K562 (cell line): ENCODE results near the gene SLC35B1. TPM values are rescaled to one million over a fixed set of nuclear protein-coding genes. Genes with fewer than 3 reads are reported as not detected.
A peak's percentile ranks its signal among the peaks of the same experiment; 100 is the strongest.

ENCODE experiments used
- ATF1 ChIP-seq, 2 experiments: fragments of 450-650 bp in 1 of 2; IDR thresholded peaks; 2 replicates each; pipeline ENCODE4 v1.6.1; 2016; ENCODE audit warnings: missing compliant biosample characterization in 1 of 2, missing genetic modification characterization in 1 of 2
- E4F1 ChIP-seq: fragments of 250-450 bp; sonication (Bioruptor Pico); IDR thresholded peaks from 2 replicates; pipeline ENCODE4 v1.5.0; 2021; ENCODE audit warnings: mild to moderate bottlenecking, borderline replicate concordance
- HDAC3 ChIP-seq: fragments of 450-650 bp; IDR thresholded peaks from 2 replicates; pipeline ENCODE4 v1.6.1; 2018; ENCODE audit warnings: borderline replicate concordance, mild to moderate bottlenecking, moderate library complexity; ENCODE audit not compliant: partially characterized antibody
- IRF1 ChIP-seq: sonication (generic); formaldehyde crosslinking; IDR thresholded peaks from 2 replicates; pipeline ENCODE4 v1.8.0; 2022; ENCODE audit warnings: missing genetic modification reagents, mild to moderate bottlenecking, borderline replicate concordance
- MYNN ChIP-seq, 2 experiments: sonication (generic); formaldehyde crosslinking in 1 of 2; IDR thresholded peaks; 2 replicates each; pipeline versions ENCODE4 v1.5.0 to v1.6.1; 2016 to 2020; ENCODE audit warnings: antibody characterized with exemption in 1 of 2, missing genetic modification reagents in 1 of 2
- PHB2 ChIP-seq: fragments of 450-650 bp; IDR thresholded peaks from 2 replicates; pipeline ENCODE4 v1.6.1; 2017; ENCODE audit warnings: low read depth
- RAD51 ChIP-seq: fragments of 450-650 bp; IDR thresholded peaks from 2 replicates; pipeline ENCODE4 v1.7.1; 2016; ENCODE audit warnings: low read depth, mild to moderate bottlenecking, borderline replicate concordance
- RCOR1 ChIP-seq, 2 experiments: IDR thresholded peaks; 2 replicates each; pipeline ENCODE4 v1.6.1; 2012; ENCODE audit warnings: low read depth in 2 of 2, low read length in 2 of 2, borderline replicate concordance in 1 of 2, improper control_type of control experiment in 1 of 2
- RNF2 ChIP-seq: sonication (generic); IDR thresholded peaks from 2 replicates; pipeline ENCODE4 v1.6.1; 2016
- SAFB ChIP-seq: fragments of 200-400 bp; formaldehyde crosslinking; IDR thresholded peaks from 2 replicates; pipeline ENCODE4 v1.6.1; 2017; ENCODE audit warnings: low read depth, low read length, borderline replicate concordance
- TGIF2 ChIP-seq: sonication (generic); formaldehyde crosslinking; IDR thresholded peaks from 2 replicates; pipeline ENCODE4 v1.8.1; 2022; ENCODE audit warnings: mild to moderate bottlenecking, missing genetic modification reagents, moderate library complexity
- THAP12 ChIP-seq: fragments of 250-450 bp; sonication (Bioruptor Pico); IDR thresholded peaks from 2 replicates; pipeline ENCODE4 v1.9.0; 2021; ENCODE audit warnings: mild to moderate bottlenecking, inconsistent platforms
- ZMIZ1 ChIP-seq, 2 experiments: fragments of 150-350 bp in 1 of 2; IDR thresholded peaks; 2 replicates each; pipeline ENCODE4 v1.6.1; 2012 to 2016; ENCODE audit warnings: low read depth in 2 of 2, low read length in 2 of 2, mild to moderate bottlenecking in 1 of 2, moderate library complexity in 1 of 2
- ZNF717 ChIP-seq: fragments of 250-450 bp; sonication (Bioruptor Pico); IDR thresholded peaks from 2 replicates; pipeline ENCODE4 v1.5.0; 2021
- polyA plus RNA-seq, 8 experiments: library from polyadenylated mRNA; depleted of rRNA in 4 of 8; stranded (reverse) in 5 of 8; unstranded in 3 of 8; fragments of >200 nt; fragmentation: Nextera tagmentation in 2 of 8; fragmentation: Illumina TruSeq in 1 of 8; extraction: Ambion mirVana in 2 of 8; extraction: Trizol in 1 of 8; gene quantifications; 2 replicates each; pipeline versions ENCODE4 v1.2.1 to v1.2.3, GENCODE V29; 2011 to 2014; ENCODE audit warnings: inconsistent platforms in 1 of 8, missing spikeins in 1 of 8
- total RNA-seq, 7 experiments: library from RNA; depleted of rRNA in 6 of 7; stranded (reverse); fragments of >200 nt in 6 of 7; fragmentation: Illumina TruSeq in 2 of 7; extraction: Trizol in 2 of 7; gene quantifications; 2 replicates each; pipeline versions ENCODE4 v1.2.1 to v1.2.3, GENCODE V29; 2011 to 2021; ENCODE audit warnings: low replicate concordance in 1 of 7
- TF ChIP-seq, protein P1 (sequence below): fragments of 200-400 bp; formaldehyde crosslinking; IDR thresholded peaks from 2 replicates; pipeline ENCODE4 v1.6.1; 2017; ENCODE audit warnings: mild to moderate bottlenecking, low read depth, low read length, moderate library complexity

The SLC35B1 gene
- total and polyA plus RNA-seq, 9 of the 15 experiments (the other 6 are each of a cell fraction or from before 2014, with no cell fraction given): 51.4 to 87.9 (median 66.3) TPM

DNA sequence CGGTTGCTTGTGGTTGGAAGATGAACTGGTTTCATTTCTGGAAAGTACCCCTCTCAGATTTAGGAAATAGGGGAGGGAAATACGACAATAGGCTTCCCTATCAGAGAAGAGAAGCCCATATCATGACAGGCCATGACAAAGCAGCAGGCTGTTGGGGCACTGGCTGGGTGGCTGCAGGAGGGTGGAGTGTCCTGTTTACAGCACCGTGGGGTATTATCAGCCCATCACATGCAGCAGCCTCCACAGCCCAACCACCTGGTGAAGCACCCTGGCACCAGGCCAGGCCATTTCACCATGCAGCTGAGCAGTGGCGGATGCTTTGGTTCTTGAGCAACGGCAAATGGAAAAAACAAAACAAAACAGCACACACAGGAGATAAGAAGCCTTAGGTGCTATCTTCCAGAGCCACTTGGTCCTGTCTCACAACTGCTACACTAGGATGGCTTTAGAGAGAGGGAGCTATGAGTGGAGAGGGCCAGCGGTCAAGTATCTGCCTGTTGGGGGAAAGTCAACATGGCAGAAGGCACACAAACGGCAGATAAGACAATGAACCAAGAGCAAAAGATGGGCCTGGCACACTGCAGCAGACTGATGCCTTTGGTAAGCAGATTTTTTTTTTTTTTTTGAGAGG lies 32.0 kb upstream of the SLC35B1 start (continued):
- TF ChIP-seq THAP12 (CRISPR knock-in tag): no peak
- no peak for TF ChIP-seq SAFB
- TF ChIP-seq, protein P1, sequence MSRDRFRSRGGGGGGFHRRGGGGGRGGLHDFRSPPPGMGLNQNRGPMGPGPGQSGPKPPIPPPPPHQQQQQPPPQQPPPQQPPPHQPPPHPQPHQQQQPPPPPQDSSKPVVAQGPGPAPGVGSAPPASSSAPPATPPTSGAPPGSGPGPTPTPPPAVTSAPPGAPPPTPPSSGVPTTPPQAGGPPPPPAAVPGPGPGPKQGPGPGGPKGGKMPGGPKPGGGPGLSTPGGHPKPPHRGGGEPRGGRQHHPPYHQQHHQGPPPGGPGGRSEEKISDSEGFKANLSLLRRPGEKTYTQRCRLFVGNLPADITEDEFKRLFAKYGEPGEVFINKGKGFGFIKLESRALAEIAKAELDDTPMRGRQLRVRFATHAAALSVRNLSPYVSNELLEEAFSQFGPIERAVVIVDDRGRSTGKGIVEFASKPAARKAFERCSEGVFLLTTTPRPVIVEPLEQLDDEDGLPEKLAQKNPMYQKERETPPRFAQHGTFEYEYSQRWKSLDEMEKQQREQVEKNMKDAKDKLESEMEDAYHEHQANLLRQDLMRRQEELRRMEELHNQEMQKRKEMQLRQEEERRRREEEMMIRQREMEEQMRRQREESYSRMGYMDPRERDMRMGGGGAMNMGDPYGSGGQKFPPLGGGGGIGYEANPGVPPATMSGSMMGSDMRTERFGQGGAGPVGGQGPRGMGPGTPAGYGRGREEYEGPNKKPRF: no peak
- no peak for TF ChIP-seq IRF1 (CRISPR knock-in tag)
- peak; percentile 100 for TF ChIP-seq PHB2
- TF ChIP-seq ATF1 (CRISPR knock-in tag; IDR thresholded peaks at IDR 0.05): no peak
- peak; percentile 95 for TF ChIP-seq ATF1 (tag; IDR thresholded peaks at IDR 0.05)
- peak; percentile 97 to 98 for TF ChIP-seq RCOR1 (IDR thresholded peaks at IDR 0.05; ENCODE audit: borderline replicate concordance in 1 of 2, low read depth in 2 of 2, low read length in 2 of 2)
- TF ChIP-seq TGIF2 (CRISPR knock-in tag): no peak; the same call in 1 of the 2 replicates
- peak; percentile 85 for TF ChIP-seq RAD51
- peak; percentile 99 for TF ChIP-seq HDAC3
- peak in 1 of 2 experiments; percentile 98; a peak in 2 of 4 replicates for TF ChIP-seq ZMIZ1 (IDR thresholded peaks at IDR 0.05; ENCODE audit: low read depth in 2 of 2, low read length in 2 of 2)
- TF ChIP-seq E4F1 (CRISPR knock-in tag): no peak
- no peak for TF ChIP-seq ZNF717
- TF ChIP-seq RNF2: peak; percentile 99
- TF ChIP-seq MYNN (IDR thresholded peaks at IDR 0.05): peak; percentile 97
- TF ChIP-seq MYNN (CRISPR knock-in tag; IDR thresholded peaks at IDR 0.05): no peak
